ENCODE data around the gene CYP27B1.

DNA sequence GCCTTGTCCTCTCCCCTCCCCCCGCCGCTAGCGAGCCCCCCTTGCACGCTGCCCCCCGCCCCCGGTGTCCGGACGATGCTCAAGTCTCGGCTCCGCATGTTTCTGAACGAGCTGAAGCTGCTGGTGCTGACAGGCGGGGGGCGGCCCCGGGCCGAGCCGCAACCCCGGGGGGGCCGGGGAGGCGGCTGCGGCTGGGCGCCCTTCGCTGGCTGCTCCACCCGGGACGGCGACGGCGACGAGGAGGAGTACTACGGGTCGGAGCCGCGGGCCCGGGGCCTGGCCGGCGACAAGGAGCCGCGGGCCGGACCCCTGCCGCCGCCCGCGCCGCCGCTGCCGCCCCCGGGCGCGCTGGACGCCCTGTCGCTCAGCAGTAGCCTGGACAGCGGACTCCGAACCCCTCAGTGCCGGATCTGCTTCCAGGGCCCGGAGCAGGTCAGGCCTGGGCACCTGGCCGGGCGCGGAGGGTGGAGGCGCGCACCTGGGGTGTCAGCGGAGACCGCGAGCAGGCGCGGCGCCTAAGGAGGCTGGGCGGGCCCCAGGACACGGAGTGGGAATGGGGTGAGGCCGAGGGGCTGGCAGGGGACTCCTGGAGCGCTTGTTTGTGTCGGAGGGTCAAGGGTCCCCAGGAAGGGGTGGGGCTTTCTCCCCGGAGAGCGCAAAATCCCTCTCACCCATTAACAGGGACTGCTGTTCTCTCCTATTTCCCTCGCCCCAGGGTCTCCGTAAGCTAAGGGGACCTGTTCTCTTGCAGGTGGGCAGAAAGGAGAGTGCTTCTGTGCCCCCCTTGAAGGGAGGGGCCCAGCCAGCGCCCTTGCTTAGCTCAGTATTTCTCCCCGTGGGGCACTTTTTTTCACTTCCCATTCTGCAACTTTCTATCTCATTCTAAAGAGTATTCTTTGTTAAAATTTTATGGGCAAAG is 11.2 kb downstream of the CYP27B1 start:
- TF ChIP-seq, protein P1, sequence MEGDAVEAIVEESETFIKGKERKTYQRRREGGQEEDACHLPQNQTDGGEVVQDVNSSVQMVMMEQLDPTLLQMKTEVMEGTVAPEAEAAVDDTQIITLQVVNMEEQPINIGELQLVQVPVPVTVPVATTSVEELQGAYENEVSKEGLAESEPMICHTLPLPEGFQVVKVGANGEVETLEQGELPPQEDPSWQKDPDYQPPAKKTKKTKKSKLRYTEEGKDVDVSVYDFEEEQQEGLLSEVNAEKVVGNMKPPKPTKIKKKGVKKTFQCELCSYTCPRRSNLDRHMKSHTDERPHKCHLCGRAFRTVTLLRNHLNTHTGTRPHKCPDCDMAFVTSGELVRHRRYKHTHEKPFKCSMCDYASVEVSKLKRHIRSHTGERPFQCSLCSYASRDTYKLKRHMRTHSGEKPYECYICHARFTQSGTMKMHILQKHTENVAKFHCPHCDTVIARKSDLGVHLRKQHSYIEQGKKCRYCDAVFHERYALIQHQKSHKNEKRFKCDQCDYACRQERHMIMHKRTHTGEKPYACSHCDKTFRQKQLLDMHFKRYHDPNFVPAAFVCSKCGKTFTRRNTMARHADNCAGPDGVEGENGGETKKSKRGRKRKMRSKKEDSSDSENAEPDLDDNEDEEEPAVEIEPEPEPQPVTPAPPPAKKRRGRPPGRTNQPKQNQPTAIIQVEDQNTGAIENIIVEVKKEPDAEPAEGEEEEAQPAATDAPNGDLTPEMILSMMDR (IDR thresholded peaks at IDR 0.05 in 8 of 11, conservative IDR thresholded peaks at IDR 0.05 in 3 of 11), result no peak
- no peak for TF ChIP-seq POLR2A (IDR thresholded peaks at IDR 0.05)
